Fibroblast of lung (primary cell): Measurements from ENCODE around the gene C1orf198. TPM values are rescaled to one million over a fixed set of nuclear protein-coding genes. Genes with fewer than 3 reads are reported as not detected.

Source experiments
- DNase-seq, 2 donors: peaks; one replicate each; pipeline versions ENCODE4 v3.0.0 to v3.0.0-alpha.2; 2010; ENCODE audit warnings: low read depth in 2 of 2
- H2AFZ ChIP-seq: 2 replicates; pipeline ENCODE4 v1.5.1; 2012; ENCODE audit warnings: low read length, control low read depth, inconsistent platforms
- H3K27ac ChIP-seq: 2 replicates; pipeline ENCODE4 v1.5.1; 2011; ENCODE audit warnings: low read length, control low read depth; ENCODE audit not compliant: insufficient read depth
- H3K27me3 ChIP-seq: 2 replicates; pipeline ENCODE4 v1.5.1; 2011; ENCODE audit warnings: mild to moderate bottlenecking, low read length; ENCODE audit not compliant: control insufficient read depth, insufficient read depth
- H3K36me3 ChIP-seq: 2 replicates; pipeline ENCODE4 v1.5.1; 2011; ENCODE audit warnings: low read length; ENCODE audit not compliant: control insufficient read depth, insufficient read depth
- H3K4me1 ChIP-seq: 2 replicates; pipeline ENCODE4 v1.5.1; 2011; ENCODE audit warnings: low read length; ENCODE audit not compliant: control insufficient read depth, insufficient read depth; ENCODE audit errors: extremely low read depth
- H3K4me2 ChIP-seq: 2 replicates; pipeline ENCODE4 v1.5.1; 2011; ENCODE audit warnings: low read length, control low read depth; ENCODE audit not compliant: insufficient read depth; ENCODE audit errors: extremely low read depth
- H3K4me3 ChIP-seq, 4 experiments: fragments of 200-600 bp in 1 of 4; sonication (generic) in 1 of 4; replicated peaks in 1 of 4; 2 replicates each; pipeline ENCODE4 v1.5.1; 2011 to 2016; ENCODE audit warnings: low read length in 4 of 4, low read depth in 3 of 4, mild to moderate bottlenecking in 3 of 4, control low read depth in 2 of 4, inconsistent platforms in 1 of 4, mixed read lengths in 1 of 4; ENCODE audit not compliant: insufficient read depth in 1 of 4; ENCODE audit errors: control extremely low read depth in 1 of 4
- H3K79me2 ChIP-seq: 2 replicates; pipeline ENCODE4 v1.5.1; 2012; ENCODE audit warnings: mild to moderate bottlenecking, low read length, inconsistent platforms; ENCODE audit not compliant: control insufficient read depth, insufficient read depth
- H3K9ac ChIP-seq: 2 replicates; pipeline ENCODE4 v1.5.1; 2011; ENCODE audit warnings: mild to moderate bottlenecking, low read length, control low read depth; ENCODE audit not compliant: insufficient read depth
- H3K9me3 ChIP-seq: 2 replicates; pipeline ENCODE4 v1.5.1; 2012; ENCODE audit warnings: low read depth, low read length; ENCODE audit not compliant: control insufficient read depth, insufficient read depth
- H4K20me1 ChIP-seq: 2 replicates; pipeline ENCODE4 v1.5.1; 2011; ENCODE audit warnings: low read length; ENCODE audit not compliant: control insufficient read depth, insufficient read depth; ENCODE audit errors: extremely low read depth
- CTCF ChIP-seq, 2 donors: IDR thresholded peaks in 1 of 2; conservative IDR thresholded peaks in 1 of 2; 1 replicate in 1 of 2; 2 replicates in 1 of 2; pipeline ENCODE4 v1.5.1; 2011 to 2012; ENCODE audit warnings: low read length in 2 of 2, control low read depth in 1 of 2, inconsistent platforms in 1 of 2, low read depth in 1 of 2, mild to moderate bottlenecking in 1 of 2
- EZH2 ChIP-seq: IDR thresholded peaks from 2 replicates; pipeline ENCODE4 v1.5.1; 2012; ENCODE audit warnings: low read length, control low read depth, mild to moderate bottlenecking; ENCODE audit errors: missing control alignments
- polyA plus RNA-seq, 2 donors: library from polyadenylated mRNA; depleted of rRNA in 1 of 2; stranded (reverse) in 1 of 2; unstranded in 1 of 2; fragments of >200 nt; gene quantifications; 2 replicates each; pipeline ENCODE4 v1.2.1, GENCODE V29; 2011 to 2012; ENCODE audit warnings: missing spikeins in 1 of 2
- total RNA-seq: library from RNA; depleted of rRNA; stranded (reverse); fragments of >200 nt; gene quantifications from 2 replicates; pipeline ENCODE4 v1.2.1, GENCODE V29; 2014

C1orf198 gene
- total and polyA plus RNA-seq, 2 donors (not counting 1 experiment from before 2014, with no cell fraction given): 57.8 to 215 TPM

GRCh38 chr1:230910755-230911117 is 42.4 kb upstream of the C1orf198 start:
- no peaks in the 10 kb centered on the region for H4K20me1 ChIP-seq
- no peaks in the 10 kb centered on the region for H3K36me3 ChIP-seq
- H3K4me3 ChIP-seq: no peak overlapping the region
- no peaks in the 10 kb centered on the region for H3K9me3 ChIP-seq
- H3K27ac ChIP-seq: no peak overlapping the region
- no peak overlapping the region for H3K4me2 ChIP-seq
- peaks cover 3% of the 10 kb centered on the region for H3K4me1 ChIP-seq
- no peak overlapping the region for H3K9ac ChIP-seq
- TF ChIP-seq EZH2: no peak
- TF ChIP-seq CTCF (conservative IDR thresholded peaks at IDR 0.05 in 1 of 2, IDR thresholded peaks at IDR 0.05 in 1 of 2; ENCODE audit: low read depth in 1 of 2, low read length in 2 of 2): no peak
- no peaks in the 10 kb centered on the region for H3K27me3 ChIP-seq
- H3K79me2 ChIP-seq: no peaks in the 10 kb centered on the region
- no peak overlapping the region for H2AFZ ChIP-seq
- peak in 1 of 2 donors; percentile 40 for DNase-seq

DNA sequence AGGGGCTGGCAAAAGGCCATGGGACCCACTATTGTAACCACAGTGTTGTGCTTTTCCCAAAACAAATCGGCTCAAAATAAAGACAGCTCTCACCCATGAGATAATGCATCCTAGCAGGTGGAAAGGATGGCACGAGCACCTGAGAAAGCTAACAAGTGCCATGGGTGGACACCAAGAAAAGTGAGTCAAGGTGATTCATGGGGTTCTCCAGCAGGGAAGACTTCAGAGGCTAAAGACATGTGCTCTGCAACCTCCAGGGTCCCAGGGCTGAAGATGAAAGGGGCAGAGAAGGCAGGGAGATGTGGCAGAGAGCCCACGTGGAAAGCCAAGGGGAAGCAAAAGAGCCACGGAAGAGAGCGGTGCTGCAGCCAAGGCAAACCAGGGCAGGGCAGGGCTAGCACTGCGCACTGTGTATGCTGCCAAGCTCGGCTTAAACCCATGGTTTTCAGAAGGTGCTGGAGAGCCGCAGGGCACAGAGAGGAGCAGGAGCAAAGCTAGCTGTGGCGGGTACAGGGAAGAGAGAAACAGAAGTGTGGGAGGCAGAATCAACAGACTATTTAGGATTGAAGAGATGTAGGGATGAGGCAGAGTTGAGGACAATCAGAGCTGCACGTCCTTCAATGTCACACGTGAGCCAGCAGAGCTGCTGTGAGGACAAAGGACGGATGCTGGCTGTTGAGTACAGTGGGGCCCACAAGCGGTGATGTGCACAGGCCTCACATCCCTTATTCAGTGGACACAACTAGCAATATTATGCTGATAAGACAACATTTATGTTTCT is 41.8 kb upstream of the C1orf198 start:
- Histone ChIP-seq H3K9me3 (no peaks in the 10 kb centered on the region), H3K4me3 (no peak overlapping the region), H3K4me2 (no peak overlapping the region), H2AFZ (no peak overlapping the region), H3K9ac (no peak overlapping the region), H3K79me2 (no peaks in the 10 kb centered on the region), H4K20me1 (no peaks in the 10 kb centered on the region), H3K36me3 (no peaks in the 10 kb centered on the region), H3K27ac (no peak overlapping the region), H3K27me3 (no peaks in the 10 kb centered on the region), H3K4me1 (peaks cover 3% of the 10 kb centered on the region)
- TF ChIP-seq EZH2: no peak
- TF ChIP-seq CTCF (conservative IDR thresholded peaks at IDR 0.05 in 1 of 2, IDR thresholded peaks at IDR 0.05 in 1 of 2; ENCODE audit: low read depth in 1 of 2, low read length in 2 of 2): no peak
- no peak for DNase-seq

- H3K27me3 ChIP-seq: no peaks in the 10 kb centered on the region
These were observed 39.3 kb upstream of the C1orf198 start for GRCh38 chr1:230907472-230908205.

More at GRCh38 chr1:230907472-230908205, 39.3 kb upstream of the C1orf198 start:
- no peaks in the 10 kb centered on the region for H3K79me2 ChIP-seq
- H3K4me3 ChIP-seq: no peak overlapping the region
- H2AFZ ChIP-seq: no peak overlapping the region
- no peaks in the 10 kb centered on the region for H3K4me1 ChIP-seq
- no peak overlapping the region for H3K9ac ChIP-seq
- no peaks in the 10 kb centered on the region for H3K36me3 ChIP-seq
- DNase-seq: no peak
- H3K27ac ChIP-seq: no peak overlapping the region
- H3K9me3 ChIP-seq: no peaks in the 10 kb centered on the region
- TF ChIP-seq CTCF (conservative IDR thresholded peaks at IDR 0.05 in 1 of 2, IDR thresholded peaks at IDR 0.05 in 1 of 2; ENCODE audit: low read depth in 1 of 2, low read length in 2 of 2): no peak
- TF ChIP-seq EZH2: no peak
- no peak overlapping the region for H3K4me2 ChIP-seq
- no peaks in the 10 kb centered on the region for H4K20me1 ChIP-seq
